Vagina (tissue), 2 donors: ENCODE data around the gene CSRNP3. TPM values are rescaled to one million over a fixed set of nuclear protein-coding genes. Genes with fewer than 3 reads are reported as not detected.

Experiments used
- DNase-seq, 2 donors: peaks; one replicate each; pipeline ENCODE4 v3.0.0-alpha.2; 2017; ENCODE audit errors: extremely low spot score in 2 of 2
- H3K27ac ChIP-seq: fragments of 200-600 bp; sonication (generic); one replicate; pipeline ENCODE4 v1.5.1; 2019
- H3K27me3 ChIP-seq: fragments of 200-600 bp; sonication (generic); one replicate; pipeline ENCODE4 v1.5.1; 2019
- H3K36me3 ChIP-seq, 2 donors: fragments of 200-600 bp; sonication (generic); one replicate each; pipeline ENCODE4 v1.5.1; 2017 to 2019
- H3K4me1 ChIP-seq: fragments of 200-600 bp; sonication (generic); one replicate; pipeline ENCODE4 v1.5.1; 2019
- H3K4me3 ChIP-seq, 2 donors: fragments of 200-600 bp; sonication (generic); 1 replicate in 1 of 2; 2 replicates in 1 of 2; pipeline ENCODE4 v1.5.1; 2016 to 2019
- H3K9me3 ChIP-seq: fragments of 200-600 bp; sonication (generic); one replicate; pipeline ENCODE4 v1.5.1; 2019
- POLR2A ChIP-seq, 2 donors: fragments of 450-650 bp; IDR thresholded peaks; one replicate each; pipeline ENCODE4 v1.6.1; 2017; ENCODE audit warnings: antibody characterized with exemption in 2 of 2, mild to moderate bottlenecking in 2 of 2, moderate library complexity in 2 of 2
- POLR2AphosphoS5 ChIP-seq, 2 donors: sonication (generic); formaldehyde crosslinking; IDR thresholded peaks; one replicate each; pipeline ENCODE4 v1.9.0; 2017; ENCODE audit warnings: antibody characterized with exemption in 2 of 2, mild to moderate bottlenecking in 2 of 2, low read depth in 1 of 2; ENCODE audit not compliant: insufficient read depth in 1 of 2
- intact Hi-C: fragments of 100-400 bp; cut with DNase I; formaldehyde crosslinking; loops from one replicate; pipeline ENCODE4 v1.15.1; 2023
- total RNA-seq: library from RNA; depleted of rRNA; stranded (reverse); fragments of >200 nt; gene quantifications from one replicate; pipeline ENCODE4 v1.2.3, GENCODE V29; 2016
- TF ChIP-seq, protein P1 (sequence below), 3 experiments: fragments of 450-650 bp in 2 of 3; fragments of 200-600 bp in 1 of 3; sonication (generic) in 1 of 3; IDR thresholded peaks; one replicate each; pipeline ENCODE4 v1.5.1; 2017 to 2019; ENCODE audit warnings: antibody characterized with exemption in 3 of 3, mild to moderate bottlenecking in 2 of 3, moderate library complexity in 2 of 3

Gene CSRNP3
- total RNA-seq, 1 donor from 2014 or later, result 2.7 TPM

GRCh38 chr2:165601928-165602521 lies 132.5 kb downstream of the CSRNP3 start:
- H3K27ac ChIP-seq, result no peak overlapping the region
- intact Hi-C loops, result no loop called here
- DNase-seq, result no peak
- H3K27me3 ChIP-seq, result no peaks in the 10 kb centered on the region
- H3K4me3 ChIP-seq, result no peak overlapping the region
- peaks cover 23% of the 10 kb centered on the region for H3K4me1 ChIP-seq
- TF ChIP-seq, protein P1, sequence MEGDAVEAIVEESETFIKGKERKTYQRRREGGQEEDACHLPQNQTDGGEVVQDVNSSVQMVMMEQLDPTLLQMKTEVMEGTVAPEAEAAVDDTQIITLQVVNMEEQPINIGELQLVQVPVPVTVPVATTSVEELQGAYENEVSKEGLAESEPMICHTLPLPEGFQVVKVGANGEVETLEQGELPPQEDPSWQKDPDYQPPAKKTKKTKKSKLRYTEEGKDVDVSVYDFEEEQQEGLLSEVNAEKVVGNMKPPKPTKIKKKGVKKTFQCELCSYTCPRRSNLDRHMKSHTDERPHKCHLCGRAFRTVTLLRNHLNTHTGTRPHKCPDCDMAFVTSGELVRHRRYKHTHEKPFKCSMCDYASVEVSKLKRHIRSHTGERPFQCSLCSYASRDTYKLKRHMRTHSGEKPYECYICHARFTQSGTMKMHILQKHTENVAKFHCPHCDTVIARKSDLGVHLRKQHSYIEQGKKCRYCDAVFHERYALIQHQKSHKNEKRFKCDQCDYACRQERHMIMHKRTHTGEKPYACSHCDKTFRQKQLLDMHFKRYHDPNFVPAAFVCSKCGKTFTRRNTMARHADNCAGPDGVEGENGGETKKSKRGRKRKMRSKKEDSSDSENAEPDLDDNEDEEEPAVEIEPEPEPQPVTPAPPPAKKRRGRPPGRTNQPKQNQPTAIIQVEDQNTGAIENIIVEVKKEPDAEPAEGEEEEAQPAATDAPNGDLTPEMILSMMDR (IDR thresholded peaks at IDR 0.05), result no peak
- TF ChIP-seq POLR2A (IDR thresholded peaks at IDR 0.05) (no peak), POLR2AphosphoS5 (IDR thresholded peaks at IDR 0.05; ENCODE audit: insufficient read depth in 1 of 2, low read depth in 1 of 2) (peak in 1 of 2 donors; percentile 43)
- H3K36me3 ChIP-seq, result no peaks in the 10 kb centered on the region
- no peaks in the 10 kb centered on the region for H3K9me3 ChIP-seq

DNA sequence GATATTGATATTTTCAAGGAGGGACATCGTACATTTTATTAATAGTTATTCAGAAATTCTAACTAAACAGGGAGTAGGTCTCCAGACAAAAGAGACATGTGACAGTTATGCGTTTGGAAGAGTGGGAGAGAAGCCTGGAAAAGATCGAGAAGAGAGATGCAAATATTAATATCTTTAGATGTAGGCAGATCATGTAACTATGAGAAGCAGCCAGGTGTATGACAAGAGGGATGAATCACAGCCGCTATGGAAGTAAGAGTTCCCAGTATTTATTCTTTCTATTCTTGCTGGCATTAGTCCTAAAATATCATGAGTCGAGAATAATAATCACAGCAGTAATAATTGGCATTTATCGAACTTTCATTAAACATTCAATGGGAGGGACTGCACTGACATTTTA lies 140.2 kb downstream of the CSRNP3 start:
- H3K4me1 ChIP-seq, result no peaks in the 10 kb centered on the region
- no peaks in the 10 kb centered on the region for H3K27me3 ChIP-seq
- no peaks in the 10 kb centered on the region for H3K9me3 ChIP-seq
- intact Hi-C loops, result no loop called here
- TF ChIP-seq POLR2A (IDR thresholded peaks at IDR 0.05) (no peak), POLR2AphosphoS5 (IDR thresholded peaks at IDR 0.05; ENCODE audit: insufficient read depth in 1 of 2, low read depth in 1 of 2) (no peak)
- TF ChIP-seq, protein P1 (IDR thresholded peaks at IDR 0.05), result no peak
- no peak overlapping the region for H3K27ac ChIP-seq
- H3K4me3 ChIP-seq, result no peak overlapping the region
- H3K36me3 ChIP-seq, result no peaks in the 10 kb centered on the region
- no peak for DNase-seq

GRCh38 chr2:165610591-165611029 lies 141.1 kb downstream of the CSRNP3 start:
- TF ChIP-seq POLR2A (IDR thresholded peaks at IDR 0.05) (no peak), POLR2AphosphoS5 (IDR thresholded peaks at IDR 0.05; ENCODE audit: insufficient read depth in 1 of 2, low read depth in 1 of 2) (no peak)
- TF ChIP-seq, protein P1 (IDR thresholded peaks at IDR 0.05), result no peak

GRCh38 chr2:165617741-165618481 lies 148.4 kb downstream of the CSRNP3 start:
- TF ChIP-seq, protein P1 (IDR thresholded peaks at IDR 0.05), result no peak
- H3K36me3 ChIP-seq, result peaks cover 0 to 5% of the 10 kb centered on the region in 2 donors
- no peak overlapping the region for H3K27ac ChIP-seq
- intact Hi-C loops, result no loop called here
- H3K27me3 ChIP-seq, result no peaks in the 10 kb centered on the region
- no peak overlapping the region for H3K4me3 ChIP-seq
- H3K4me1 ChIP-seq, result peaks cover 10% of the 10 kb centered on the region
- DNase-seq, result no peak
- H3K9me3 ChIP-seq, result no peaks in the 10 kb centered on the region

More at GRCh38 chr2:165610591-165611029, 141.1 kb downstream of the CSRNP3 start:
- no peak overlapping the region for H3K27ac ChIP-seq
- no peaks in the 10 kb centered on the region for H3K9me3 ChIP-seq
- intact Hi-C loops, result no loop called here
- no peak overlapping the region for H3K4me3 ChIP-seq
- DNase-seq, result no peak
- no peaks in the 10 kb centered on the region for H3K27me3 ChIP-seq
- no peaks in the 10 kb centered on the region for H3K4me1 ChIP-seq
- H3K36me3 ChIP-seq, result no peaks in the 10 kb centered on the region

DNA sequence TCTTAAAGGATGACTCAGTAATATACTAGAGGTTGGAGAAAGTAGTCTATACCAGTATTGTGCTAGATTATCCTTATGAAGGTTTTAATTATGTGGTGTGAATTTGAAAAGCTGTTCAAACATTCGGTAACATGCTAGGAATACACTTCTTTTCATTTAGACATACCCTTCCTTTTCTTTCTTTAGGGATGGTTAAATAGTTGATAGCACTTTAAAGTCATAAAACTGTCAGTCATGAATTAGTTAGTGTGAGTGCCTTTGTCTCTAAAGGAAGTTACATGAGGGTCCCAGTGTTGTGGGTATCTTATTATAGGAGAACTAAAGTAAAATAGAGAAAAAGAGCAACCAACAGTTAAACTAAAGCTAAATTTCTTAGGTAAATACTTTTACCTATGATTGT lies 149.3 kb downstream of the CSRNP3 start:
- Histone ChIP-seq H3K36me3 (peaks cover 0 to 5% of the 10 kb centered on the region in 2 donors), H3K9me3 (no peaks in the 10 kb centered on the region), H3K27ac (no peak overlapping the region), H3K27me3 (no peaks in the 10 kb centered on the region), H3K4me3 (no peak overlapping the region), H3K4me1 (peaks cover 10% of the 10 kb centered on the region)
- TF ChIP-seq POLR2A (IDR thresholded peaks at IDR 0.05), result no peak
- TF ChIP-seq, protein P1 (IDR thresholded peaks at IDR 0.05), result no peak
- no peak for TF ChIP-seq POLR2AphosphoS5 (IDR thresholded peaks at IDR 0.05; ENCODE audit: insufficient read depth in 1 of 2, low read depth in 1 of 2)
- intact Hi-C loops, result no loop called here
- no peak for DNase-seq
